DND-41 (cell line): ENCODE measurements around the gene GRIFIN.

ENCODE experiments used
- ATAC-seq: fragments of 200-7000 bp; cut with Tn5 transposase; 3 replicates; pipeline ENCODE4 v1.9.1; 2021; ENCODE audit warnings: low read depth; ENCODE audit not compliant: insufficient read depth
- DNase-seq: peaks from one replicate; pipeline ENCODE4 v3.0.0-alpha.2; 2020
- H2AFZ ChIP-seq: 2 replicates; pipeline ENCODE4 v1.6.0; 2012; ENCODE audit warnings: low read depth, low read length
- H3K27ac ChIP-seq: 2 replicates; pipeline ENCODE4 v1.5.1; 2012; ENCODE audit warnings: low read length, inconsistent platforms
- H3K27me3 ChIP-seq: fragments of 200-600 bp; sonication (generic); 2 replicates; pipeline ENCODE4 v1.6.0; 2012; ENCODE audit warnings: low read length, mild to moderate bottlenecking, inconsistent platforms; ENCODE audit not compliant: insufficient read depth, poor library complexity
- H3K36me3 ChIP-seq: 2 replicates; pipeline ENCODE4 v1.5.1; 2012; ENCODE audit warnings: low read length, inconsistent platforms; ENCODE audit not compliant: insufficient read depth
- H3K4me1 ChIP-seq: 2 replicates; pipeline ENCODE4 v1.5.1; 2012; ENCODE audit warnings: mild to moderate bottlenecking, low read length; ENCODE audit not compliant: insufficient read depth
- H3K4me2 ChIP-seq: 2 replicates; pipeline ENCODE4 v1.6.0; 2012; ENCODE audit warnings: mild to moderate bottlenecking, moderate library complexity, low read length, inconsistent platforms; ENCODE audit not compliant: insufficient read depth
- H3K4me3 ChIP-seq, 2 experiments: fragments of 200-600 bp in 1 of 2; shearing (Covaris generic) in 1 of 2; 2 replicates each; pipeline ENCODE4 v1.5.1; 2012 to 2016; ENCODE audit warnings: inconsistent platforms in 2 of 2, low read length in 2 of 2, mild to moderate bottlenecking in 2 of 2, low read depth in 1 of 2, moderate library complexity in 1 of 2
- H3K79me2 ChIP-seq: 2 replicates; pipeline ENCODE4 v1.6.0; 2012; ENCODE audit warnings: low read length, inconsistent platforms; ENCODE audit not compliant: insufficient read depth
- H3K9ac ChIP-seq: 2 replicates; pipeline ENCODE4 v1.6.0; 2012; ENCODE audit warnings: low read depth, mild to moderate bottlenecking, inconsistent platforms, low read length, moderate library complexity
- H3K9me3 ChIP-seq: 2 replicates; pipeline ENCODE4 v1.5.1; 2012; ENCODE audit warnings: low read length, moderate library complexity, mild to moderate bottlenecking, inconsistent platforms; ENCODE audit not compliant: insufficient read depth, severe bottlenecking
- H4K20me1 ChIP-seq: 2 replicates; pipeline ENCODE4 v1.6.0; 2012; ENCODE audit warnings: low read length; ENCODE audit not compliant: insufficient read depth
- CTCF ChIP-seq: IDR thresholded peaks from 2 replicates; pipeline ENCODE4 v1.5.1; 2012; ENCODE audit warnings: borderline replicate concordance, low read length, moderate library complexity, mild to moderate bottlenecking; ENCODE audit not compliant: poor library complexity, severe bottlenecking; ENCODE audit errors: extremely low read depth
- EZH2 ChIP-seq: IDR thresholded peaks from 3 replicates; pipeline ENCODE4 v1.6.1; 2012; ENCODE audit warnings: borderline replicate concordance, low read depth, mild to moderate bottlenecking, moderate library complexity, low read length, inconsistent platforms; ENCODE audit not compliant: severe bottlenecking

The GRIFIN gene

GRCh38 chr7:2432910-2433712, 43.1 kb downstream of the GRIFIN start:
- H3K27me3 ChIP-seq, result no peaks in the 10 kb centered on the region
- DNase-seq (no peak), ATAC-seq (no peak)
- H2AFZ ChIP-seq, result no peak overlapping the region
- H3K27ac ChIP-seq, result no peak overlapping the region
- no peak for TF ChIP-seq EZH2
- no peak for TF ChIP-seq CTCF
- H3K9me3 ChIP-seq, result peaks cover 4% of the 10 kb centered on the region
- H3K4me1 ChIP-seq, result no peaks in the 10 kb centered on the region
- H3K36me3 ChIP-seq, result peaks cover 37% of the 10 kb centered on the region
- peaks cover 13% of the 10 kb centered on the region; the same call in 1 of the 2 replicates for H4K20me1 ChIP-seq
- no peak overlapping the region for H3K4me3 ChIP-seq
- H3K9ac ChIP-seq, result no peak overlapping the region
- peaks cover 3% of the 10 kb centered on the region; the same call in 1 of the 2 replicates for H3K79me2 ChIP-seq
- no peak overlapping the region for H3K4me2 ChIP-seq

GRCh38 chr7:2431260-2431867, 44.8 kb downstream of the GRIFIN start:
- no peaks in the 10 kb centered on the region for H3K27me3 ChIP-seq
- no peak overlapping the region for H2AFZ ChIP-seq
- ATAC-seq (peak; percentile 56), DNase-seq (peak; percentile 33)
- peaks cover 32% of the 10 kb centered on the region for H3K36me3 ChIP-seq
- H3K9ac ChIP-seq, result no peak overlapping the region
- H3K27ac ChIP-seq, result no peak overlapping the region
- H3K4me1 ChIP-seq, result no peaks in the 10 kb centered on the region
- peaks cover 3% of the 10 kb centered on the region; the same call in 1 of the 2 replicates for H3K79me2 ChIP-seq
- TF ChIP-seq EZH2 (no peak), CTCF (peak; percentile 75)
- no peak overlapping the region for H3K4me2 ChIP-seq
- peaks cover 4% of the 10 kb centered on the region for H3K9me3 ChIP-seq
- peaks cover 7% of the 10 kb centered on the region; the same call in 1 of the 2 replicates for H4K20me1 ChIP-seq
- no peak overlapping the region for H3K4me3 ChIP-seq

- Histone ChIP-seq H3K4me1 (no peaks in the 10 kb centered on the region), H3K4me2 (no peak overlapping the region), H3K36me3 (0 out of 2 replicates have a peak, but pooled peaks cover 1% of the 10 kb centered on the region), H3K27me3 (no peaks in the 10 kb centered on the region), H3K79me2 (peaks cover 7% of the 10 kb centered on the region; the same call in 1 of the 2 replicates), H3K4me3 (no peak overlapping the region), H2AFZ (no peak overlapping the region), H3K9ac (no peak overlapping the region), H3K27ac (no peak overlapping the region), H3K9me3 (peaks cover 1% of the 10 kb centered on the region), H4K20me1 (peaks cover 4% of the 10 kb centered on the region)
- DNase-seq (no peak), ATAC-seq (no peak)
- TF ChIP-seq EZH2, result no peak
- TF ChIP-seq CTCF, result no peak
Observed at GRCh38 chr7:2425749-2426148, 50.4 kb downstream of the GRIFIN start.
